GM10248 (cell line): Measurements from ENCODE around the gene SETD2.

Source experiments
- CTCF ChIA-PET: fragments of 300-600 bp; sonication (Branson Sonifier 250); formaldehyde crosslinking; extraction: SDS; loops from one replicate; lab custom pipeline; 2021; ENCODE audit warnings: antibody characterized with exemption; lab: Yijun Ruan, JAX
- POLR2A ChIA-PET: fragments of 350-650 bp; sonication (Branson Sonifier 250); formaldehyde crosslinking; extraction: SDS; loops from one replicate; lab custom pipeline; 2020; ENCODE audit warnings: antibody characterized with exemption; lab: Yijun Ruan, JAX
- DNase-seq: peaks from one replicate; pipeline ENCODE4 v3.0.0; 2012; ENCODE audit errors: extremely low spot score
- CTCF ChIP-seq: IDR thresholded peaks from 2 replicates; pipeline ENCODE4 v1.5.1; 2012; ENCODE audit warnings: mild to moderate bottlenecking, low read depth; ENCODE audit errors: extremely low read depth, missing control alignments, control extremely low read depth

SETD2 gene

GRCh38 chr3:46978985-46979944 is 184.6 kb downstream of the SETD2 start, which contains the start of gene NBEAL2:
NBEAL2 (plus strand) TSS chr3:46979666; CDS start chr3:46979862, 196 bp downstream.
- POLR2A ChIA-PET: interaction anchor here (0.6 to 1.0 kb wide), 2 partner anchors 28 to 39 kb away, joined by 3 to 4 read pairs; no protein-coding TSS in a partner anchor
- CTCF ChIA-PET: interaction anchor here (0.9 to 2.4 kb wide), 6 partner anchors 8 to 442 kb away, joined by 3 to 6 read pairs (median 4); no protein-coding TSS in a partner anchor
- DNase-seq: peak; percentile 93
- no peak for TF ChIP-seq CTCF

GRCh38 chr3:46978381-46978780 is 185.5 kb downstream of the SETD2 start:
- TF ChIP-seq CTCF: no peak
- POLR2A ChIA-PET: no interaction called here

GRCh38 chr3:46977811-46978195 is 186.1 kb downstream of the SETD2 start:
- CTCF ChIA-PET: interaction anchor here (0.6 to 1.0 kb wide), 2 partner anchors 9 to 100 kb away, joined by 3 read pairs; no protein-coding TSS in a partner anchor
- no peak for TF ChIP-seq CTCF
- POLR2A ChIA-PET: no interaction called here
- DNase-seq: no peak

More at GRCh38 chr3:46978381-46978780, 185.5 kb downstream of the SETD2 start:
- DNase-seq: no peak
- CTCF ChIA-PET: interaction anchor here (1.0 to 2.4 kb wide), 3 partner anchors 9 to 29 kb away, joined by 3 to 6 read pairs (median 6); no protein-coding TSS in a partner anchor

- ChIA-PET POLR2A (interaction anchor here (0.6 kb wide), 5 partner anchors 19 to 1807 kb away, joined by 3 to 7 read pairs (median 4); no protein-coding TSS in a partner anchor), CTCF (interaction anchor here (0.6 kb wide), 1 partner anchor 10 kb away, joined by 3 read pairs; no protein-coding TSS in a partner anchor)
- DNase-seq: peak; percentile 96
- no peak for TF ChIP-seq CTCF
Measured at GRCh38 chr3:46976326-46977190, 187.4 kb downstream of the SETD2 start, which contains the start of gene CCDC12. CCDC12 (minus strand) TSS chr3:46976745; CDS start chr3:46976732, 13 bp downstream.

- no peak for DNase-seq
- TF ChIP-seq CTCF: no peak
- ChIA-PET POLR2A (no interaction called here), CTCF (interaction anchor here (1.0 to 1.4 kb wide), 4 partner anchors 9 to 65 kb away, joined by 3 to 4 read pairs (median 4); no protein-coding TSS in a partner anchor)
Measured at GRCh38 chr3:46974421-46975171, 189.3 kb downstream of the SETD2 start.
